Cardiac muscle cell (in vitro differentiated cells and primary cell): Measurements from ENCODE around the gene MIER2. TPM values are rescaled to one million over a fixed set of nuclear protein-coding genes. Genes with fewer than 3 reads are reported as not detected.

Experiments
- DNase-seq, 2 donors: peaks; one replicate each; pipeline versions ENCODE4 v3.0.0 to v3.0.0-alpha.2; 2010 to 2017; ENCODE audit warnings: low read depth in 1 of 2, low spot score in 1 of 2
- H3K27ac ChIP-seq: fragments of 200-600 bp; sonication (generic); 2 replicates; pipeline ENCODE4 v1.5.1; 2016
- H3K27me3 ChIP-seq: fragments of 200-600 bp; sonication (generic); 2 replicates; pipeline ENCODE4 v1.6.0; 2016; ENCODE audit warnings: control low read depth
- H3K36me3 ChIP-seq: fragments of 200-600 bp; sonication (generic); 2 replicates; pipeline ENCODE4 v1.5.1; 2016; ENCODE audit warnings: control low read depth
- H3K4me1 ChIP-seq: fragments of 200-600 bp; sonication (generic); 2 replicates; pipeline ENCODE4 v1.8.1; 2017; ENCODE audit warnings: low read depth, mild to moderate bottlenecking, mixed run types
- H3K4me3 ChIP-seq: fragments of 200-600 bp; sonication (generic); 2 replicates; pipeline ENCODE4 v1.5.1; 2016; ENCODE audit warnings: mild to moderate bottlenecking
- H3K9me3 ChIP-seq: fragments of 200-600 bp; sonication (generic); 2 replicates; pipeline ENCODE4 v1.5.1; 2017; ENCODE audit warnings: low read depth, mild to moderate bottlenecking, control low read depth
- CTCF ChIP-seq: IDR thresholded peaks from 2 replicates; pipeline ENCODE4 v1.5.1; 2012; ENCODE audit warnings: low read depth, mild to moderate bottlenecking, low read length
- polyA plus RNA-seq: library from polyadenylated mRNA; unstranded; fragments of >200 nt; fragmentation: Nextera tagmentation; extraction: Ambion mirVana; gene quantifications from 2 replicates; pipeline ENCODE4 v1.2.1, GENCODE V29; 2016
- total RNA-seq: library from RNA; depleted of rRNA; stranded (reverse); fragments of >200 nt; gene quantifications from 2 replicates; pipeline ENCODE4 v1.2.3, GENCODE V29; 2016

MIER2 gene
- total and polyA plus RNA-seq, 2 experiments from 2014 or later, result 32.7 to 47.8 TPM

GRCh38 chr19:341386-342127 lies 3.0 kb downstream of the MIER2 start:
- H3K27me3 ChIP-seq, result no peaks in the 10 kb centered on the region
- DNase-seq, result no peak
- H3K9me3 ChIP-seq, result no peaks in the 10 kb centered on the region
- H3K36me3 ChIP-seq, result no peaks in the 10 kb centered on the region
- no peak for TF ChIP-seq CTCF
- peaks cover 7% of the 10 kb centered on the region for H3K4me1 ChIP-seq
- H3K4me3 ChIP-seq, result no peak overlapping the region
- peak overlapping the region; percentile 19 for H3K27ac ChIP-seq

GRCh38 chr19:340620-341385 lies 3.8 kb downstream of the MIER2 start:
- H3K9me3 ChIP-seq, result no peaks in the 10 kb centered on the region
- no peaks in the 10 kb centered on the region for H3K36me3 ChIP-seq
- H3K27ac ChIP-seq, result peak overlapping the region; percentile 19
- no peaks in the 10 kb centered on the region for H3K27me3 ChIP-seq
- TF ChIP-seq CTCF, result no peak
- no peak overlapping the region for H3K4me3 ChIP-seq
- H3K4me1 ChIP-seq, result peaks cover 7% of the 10 kb centered on the region
- DNase-seq, result no peak

GRCh38 chr19:339262-339887 lies 5.2 kb downstream of the MIER2 start:
- DNase-seq, result no peak

GRCh38 chr19:338421-338820 lies 6.2 kb downstream of the MIER2 start:
- no peak for DNase-seq
- TF ChIP-seq CTCF, result no peak
- H3K9me3 ChIP-seq, result no peaks in the 10 kb centered on the region

More at GRCh38 chr19:339262-339887, 5.2 kb downstream of the MIER2 start:
- Histone ChIP-seq H3K27me3 (no peaks in the 10 kb centered on the region), H3K36me3 (no peaks in the 10 kb centered on the region), H3K4me3 (no peak overlapping the region), H3K27ac (no peak overlapping the region), H3K9me3 (no peaks in the 10 kb centered on the region), H3K4me1 (peaks cover 7% of the 10 kb centered on the region)
- no peak for TF ChIP-seq CTCF

GRCh38 chr19:336067-336614 lies 8.5 kb downstream of the MIER2 start:
- H3K36me3 ChIP-seq, result no peaks in the 10 kb centered on the region
- no peak for TF ChIP-seq CTCF
- no peak overlapping the region for H3K4me3 ChIP-seq
- H3K27me3 ChIP-seq, result no peaks in the 10 kb centered on the region
- H3K9me3 ChIP-seq, result no peaks in the 10 kb centered on the region
- no peak overlapping the region for H3K27ac ChIP-seq
- H3K4me1 ChIP-seq, result no peaks in the 10 kb centered on the region
- peak in 1 of 2 donors; percentile 10 for DNase-seq

More at GRCh38 chr19:338421-338820, 6.2 kb downstream of the MIER2 start:
- Histone ChIP-seq H3K4me1 (peaks cover 4% of the 10 kb centered on the region), H3K4me3 (no peak overlapping the region), H3K27ac (no peak overlapping the region), H3K27me3 (no peaks in the 10 kb centered on the region), H3K36me3 (no peaks in the 10 kb centered on the region)
